ENCODE results near the gene SMAD4.

DNA sequence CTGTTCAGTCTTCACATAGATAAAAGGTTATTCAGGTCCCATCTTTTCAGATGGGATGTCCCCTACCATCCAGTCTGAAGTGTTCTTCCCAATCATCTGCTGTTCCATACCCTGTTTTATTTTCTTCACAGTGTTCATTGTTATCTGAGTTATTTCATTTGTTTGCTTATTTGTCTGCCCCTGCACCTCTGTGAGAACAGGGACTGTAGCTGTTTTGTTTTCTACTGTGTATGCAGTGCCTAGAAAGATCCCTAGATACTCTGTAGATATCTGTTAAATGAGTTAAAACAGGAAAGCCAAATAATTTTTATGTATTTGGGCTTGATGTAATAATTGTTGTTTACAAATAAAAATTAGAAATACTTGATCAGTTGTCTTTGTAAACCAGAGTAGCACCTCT is 34.2 kb downstream of the SMAD4 start:
- TF ChIP-seq, protein P1, sequence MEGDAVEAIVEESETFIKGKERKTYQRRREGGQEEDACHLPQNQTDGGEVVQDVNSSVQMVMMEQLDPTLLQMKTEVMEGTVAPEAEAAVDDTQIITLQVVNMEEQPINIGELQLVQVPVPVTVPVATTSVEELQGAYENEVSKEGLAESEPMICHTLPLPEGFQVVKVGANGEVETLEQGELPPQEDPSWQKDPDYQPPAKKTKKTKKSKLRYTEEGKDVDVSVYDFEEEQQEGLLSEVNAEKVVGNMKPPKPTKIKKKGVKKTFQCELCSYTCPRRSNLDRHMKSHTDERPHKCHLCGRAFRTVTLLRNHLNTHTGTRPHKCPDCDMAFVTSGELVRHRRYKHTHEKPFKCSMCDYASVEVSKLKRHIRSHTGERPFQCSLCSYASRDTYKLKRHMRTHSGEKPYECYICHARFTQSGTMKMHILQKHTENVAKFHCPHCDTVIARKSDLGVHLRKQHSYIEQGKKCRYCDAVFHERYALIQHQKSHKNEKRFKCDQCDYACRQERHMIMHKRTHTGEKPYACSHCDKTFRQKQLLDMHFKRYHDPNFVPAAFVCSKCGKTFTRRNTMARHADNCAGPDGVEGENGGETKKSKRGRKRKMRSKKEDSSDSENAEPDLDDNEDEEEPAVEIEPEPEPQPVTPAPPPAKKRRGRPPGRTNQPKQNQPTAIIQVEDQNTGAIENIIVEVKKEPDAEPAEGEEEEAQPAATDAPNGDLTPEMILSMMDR (conservative IDR thresholded peaks at IDR 0.05) = no peak
- no peak for TF ChIP-seq EZH2 (IDR thresholded peaks at IDR 0.05; ENCODE audit: low read depth)
